Activated CD8-positive, alpha-beta T cell treated with anti-CD3 and anti-CD28 coated beads, Interleukin-2, amount 10 ng/mL, durations not matched to agents 7 days and 5 days (primary cell): ENCODE results near the gene MAPK8IP3. TPM values are rescaled to one million over a fixed set of nuclear protein-coding genes. Genes with fewer than 3 reads are reported as not detected.

Experiments used
- ATAC-seq: fragments of 150-1000 bp; cut with Tn5 transposase; one replicate; pipeline ENCODE4 v1.10.0; 2021; ENCODE audit warnings: moderate library complexity
- CTCF ChIA-PET: fragments of 350-600 bp; sonication (Branson Sonifier 250); formaldehyde crosslinking; loops from one replicate; lab custom pipeline; 2021; ENCODE audit warnings: antibody characterized with exemption; lab: Charles Lee
- POLR2A ChIA-PET: fragments of 350-600 bp; sonication (Branson Sonifier 250); formaldehyde crosslinking; loops from one replicate; lab custom pipeline; 2021; ENCODE audit warnings: antibody characterized with exemption; lab: Charles Lee
- DNase-seq: peaks from one replicate; pipeline ENCODE4 v3.0.0-alpha.2; 2020
- H3K27ac Mint-ChIP-seq: one replicate; pipeline ENCODE4 v1.8.0; 2021; ENCODE audit warnings: mild to moderate bottlenecking, mixed read lengths
- H3K27me3 Mint-ChIP-seq: one replicate; pipeline ENCODE4 v1.8.0; 2021; ENCODE audit warnings: low read depth, mixed read lengths
- H3K36me3 Mint-ChIP-seq: one replicate; pipeline ENCODE4 v1.8.0; 2021; ENCODE audit warnings: low read depth, mixed read lengths
- H3K4me1 Mint-ChIP-seq: one replicate; pipeline ENCODE4 v1.8.0; 2021; ENCODE audit warnings: low read depth, mixed read lengths
- H3K4me3 Mint-ChIP-seq: one replicate; pipeline ENCODE4 v1.8.0; 2021; ENCODE audit warnings: mild to moderate bottlenecking, mixed read lengths
- H3K9me3 Mint-ChIP-seq: one replicate; pipeline ENCODE4 v1.8.0; 2022; ENCODE audit warnings: mixed read lengths; ENCODE audit not compliant: insufficient read depth
- total RNA-seq, 2 experiments: library from RNA; stranded (reverse); gene quantifications; one replicate each; pipeline ENCODE4 v1.2.3, GENCODE V29; 2021

The MAPK8IP3 gene
- total RNA-seq, 2 experiments from 2014 or later, result 75.9 to 82.7 TPM

DNA sequence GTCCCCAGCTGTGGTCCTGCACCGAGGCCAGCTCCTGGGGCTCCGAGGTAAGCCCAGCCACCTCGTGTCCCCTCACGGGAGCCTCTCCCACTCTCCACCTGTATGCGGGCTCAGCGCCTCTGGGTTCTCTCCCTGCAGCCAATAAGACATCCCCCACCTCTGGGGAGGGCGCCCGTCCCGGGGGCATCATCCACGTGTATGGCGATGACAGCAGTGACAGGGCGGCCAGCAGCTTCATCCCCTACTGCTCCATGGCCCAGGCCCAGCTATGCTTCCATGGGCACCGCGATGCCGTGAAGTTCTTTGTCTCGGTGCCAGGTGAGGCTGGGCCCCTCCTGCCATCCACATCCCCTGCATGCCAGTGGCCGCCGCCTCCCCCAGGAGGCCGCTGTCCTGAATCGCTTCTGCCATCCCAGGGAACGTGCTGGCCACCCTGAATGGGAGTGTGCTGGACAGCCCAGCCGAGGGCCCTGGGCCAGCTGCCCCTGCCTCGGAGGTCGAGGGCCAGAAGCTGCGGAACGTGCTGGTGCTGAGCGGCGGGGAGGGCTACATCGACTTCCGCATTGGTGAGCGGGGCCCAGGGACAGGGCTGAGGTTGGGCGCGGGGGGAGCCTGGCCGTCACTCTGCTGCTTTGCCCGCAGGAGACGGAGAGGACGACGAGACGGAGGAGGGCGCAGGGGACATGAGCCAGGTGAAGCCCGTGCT is 62.2 kb downstream of the MAPK8IP3 start:
- ChIA-PET CTCF (no interaction called here), POLR2A (no interaction called here)
- no peak for ATAC-seq
- Mint-ChIP-seq H3K4me3 (no peak overlapping the region), H3K9me3 (no peaks in the 10 kb centered on the region), H3K27ac (no peak overlapping the region), H3K27me3 (no peaks in the 10 kb centered on the region), H3K4me1 (peaks cover 11% of the 10 kb centered on the region), H3K36me3 (peaks cover 23% of the 10 kb centered on the region)
- DNase-seq, result no peak

DNA sequence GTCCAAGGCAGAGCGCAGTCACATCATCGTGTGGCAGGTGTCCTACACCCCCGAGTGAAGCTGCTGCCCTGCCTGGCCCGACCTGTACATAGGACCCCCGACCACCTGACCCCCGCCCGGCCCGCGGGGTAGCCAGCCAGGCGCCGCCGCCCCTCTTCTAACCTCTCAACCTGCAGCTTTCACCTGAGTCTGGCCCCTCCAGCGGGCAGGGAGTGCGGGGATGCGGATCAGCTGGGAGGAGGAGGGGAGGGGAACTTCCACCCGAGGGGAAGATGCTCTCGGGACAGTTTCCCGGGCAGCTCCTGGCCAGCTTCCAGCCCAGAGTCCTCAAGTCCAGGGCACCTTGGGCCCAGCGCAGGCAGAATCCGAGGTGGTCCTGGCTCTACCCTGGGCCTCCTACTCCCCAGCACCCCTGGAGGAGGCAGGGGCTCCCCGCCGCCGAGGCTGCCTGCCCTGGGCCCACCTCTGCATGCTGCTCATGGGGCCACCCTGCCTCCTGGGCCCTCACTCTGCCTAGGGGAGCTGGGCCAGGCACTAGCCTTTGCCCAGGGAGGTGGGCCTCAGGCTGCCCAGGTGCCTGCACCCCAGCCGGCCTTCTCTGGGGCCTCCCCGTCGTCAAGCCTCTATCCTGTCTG is 62.9 kb downstream of the MAPK8IP3 start:
- ATAC-seq (no peak), DNase-seq (no peak)
- H3K36me3 Mint-ChIP-seq, result peaks cover 23% of the 10 kb centered on the region
- H3K4me1 Mint-ChIP-seq, result peaks cover 11% of the 10 kb centered on the region
- ChIA-PET CTCF (no interaction called here), POLR2A (interaction anchor here (1.2 kb wide), 1 partner anchor 63 kb away, joined by 3 read pairs; no protein-coding TSS in a partner anchor)
- no peak overlapping the region for H3K27ac Mint-ChIP-seq
- H3K27me3 Mint-ChIP-seq, result no peaks in the 10 kb centered on the region
- H3K4me3 Mint-ChIP-seq, result no peak overlapping the region
- H3K9me3 Mint-ChIP-seq, result no peaks in the 10 kb centered on the region

DNA sequence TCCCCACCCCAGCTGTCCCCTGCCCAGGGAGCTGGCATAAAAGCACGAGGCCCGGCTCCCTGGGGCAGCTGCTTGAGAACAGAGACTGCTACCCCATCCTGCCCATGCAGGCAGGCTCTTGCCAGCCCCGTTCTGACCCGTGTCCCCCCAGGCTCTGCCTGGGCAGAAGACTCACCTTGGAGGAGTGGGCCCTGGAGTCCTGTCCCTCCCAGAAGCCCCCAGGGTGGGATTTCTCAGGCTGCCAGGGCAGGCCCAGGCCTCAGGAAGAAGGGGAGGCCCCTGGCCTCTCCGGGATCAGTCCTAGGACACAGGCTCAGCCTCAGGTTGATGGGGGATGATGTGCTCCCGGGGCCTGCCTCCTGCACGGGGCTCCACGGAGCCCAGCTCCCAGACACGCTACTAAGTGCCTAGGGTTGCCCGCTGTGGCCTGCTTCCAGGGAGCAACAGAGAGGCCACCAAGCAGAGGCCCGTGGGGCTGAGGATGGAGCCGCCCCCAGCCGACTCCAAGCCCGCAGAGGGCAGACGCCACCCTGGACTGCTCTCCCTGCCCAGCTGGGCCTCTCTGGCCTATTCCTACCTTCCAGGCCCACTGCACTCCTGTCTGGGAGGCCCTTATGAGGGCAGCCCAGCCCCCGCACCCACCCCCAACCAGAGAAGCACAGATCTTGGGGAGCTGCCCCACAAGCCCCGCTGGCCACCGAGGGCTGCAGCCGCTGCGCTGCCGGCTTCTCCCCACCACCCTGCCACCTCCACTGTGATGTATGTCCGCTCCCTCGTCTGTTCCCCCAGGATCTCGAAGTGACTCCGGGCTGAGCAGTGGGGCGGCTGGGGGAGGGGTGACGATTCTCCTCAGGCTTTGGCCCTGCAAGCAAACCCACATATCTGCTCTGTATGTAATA is 63.7 kb downstream of the MAPK8IP3 start:
- POLR2A ChIA-PET, result interaction anchor here (1.2 to 4.7 kb wide), 4 partner anchors 10 to 349 kb away, joined by 3 to 39 read pairs (median 5); partner anchors contain the start of genes NUBP2, SPSB3 and UQCC4
- no peak for ATAC-seq
- H3K27ac Mint-ChIP-seq, result peak overlapping the region; percentile 81

DNA sequence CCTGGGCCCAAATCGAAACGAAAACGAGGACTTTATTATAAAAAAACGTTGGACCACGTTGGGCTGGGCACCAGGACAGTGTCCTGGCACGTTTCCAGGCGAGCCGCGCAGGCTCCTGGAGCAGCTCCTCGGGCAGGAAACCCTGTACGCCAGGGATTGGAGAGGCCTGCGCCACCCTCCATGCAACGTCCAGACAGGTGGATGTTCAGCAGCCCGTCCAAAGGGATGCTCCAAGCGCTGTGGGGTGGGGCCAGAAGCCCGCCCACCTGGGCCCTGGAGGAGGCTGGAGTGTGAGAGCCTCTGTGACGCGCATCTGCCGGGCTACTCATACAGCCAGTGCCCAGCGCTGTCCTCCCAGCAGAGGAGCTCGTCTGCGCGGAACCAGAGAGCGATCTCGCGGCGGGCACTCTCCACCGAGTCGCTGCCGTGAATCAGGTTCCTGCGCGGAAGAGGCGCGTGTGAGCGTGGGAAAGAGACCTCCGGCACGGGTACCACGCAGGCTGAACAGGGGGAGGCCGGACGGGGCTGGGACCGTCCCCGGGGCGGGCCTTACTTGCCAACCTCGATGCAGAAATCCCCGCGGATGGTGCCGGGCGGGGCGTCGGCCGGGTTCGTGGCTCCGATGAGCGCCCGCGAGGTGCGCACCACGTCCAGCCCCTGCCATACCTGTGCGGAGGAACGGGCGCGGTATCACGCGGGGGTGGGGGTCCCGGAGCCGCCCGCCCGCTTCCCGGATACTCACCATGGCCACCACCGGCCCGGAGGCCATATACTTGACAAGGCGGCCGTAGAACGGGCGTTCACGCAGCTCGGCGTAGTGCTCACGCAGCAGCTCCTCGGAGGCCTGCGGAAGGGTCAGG is 64.6 kb downstream of the MAPK8IP3 start:
- Mint-ChIP-seq H3K27me3 (no peaks in the 10 kb centered on the region), H3K9me3 (no peaks in the 10 kb centered on the region), H3K4me1 (peaks cover 17% of the 10 kb centered on the region), H3K36me3 (peaks cover 23% of the 10 kb centered on the region), H3K4me3 (peak overlapping the region; percentile 99), H3K27ac (peak overlapping the region; percentile 81)
- ATAC-seq (no peak), DNase-seq (peak; percentile 47)
- ChIA-PET POLR2A (interaction anchor here (1.4 to 4.7 kb wide), 3 partner anchors 10 to 350 kb away, joined by 5 to 39 read pairs (median 5); partner anchors contain the start of genes NUBP2, SPSB3 and UQCC4), CTCF (interaction anchor here (0.7 to 4.8 kb wide), 2 partner anchors 12 to 65 kb away, joined by 3 to 41 read pairs; partner anchors contain the start of genes MAPK8IP3, NUBP2 and SPSB3)

More for the DNA sequence above, 63.7 kb downstream of the MAPK8IP3 start:
- H3K4me3 Mint-ChIP-seq, result peak overlapping the region; percentile 99
- no peaks in the 10 kb centered on the region for H3K9me3 Mint-ChIP-seq
- no peak for DNase-seq
- H3K27me3 Mint-ChIP-seq, result no peaks in the 10 kb centered on the region
- CTCF ChIA-PET, result no interaction called here
- peaks cover 12% of the 10 kb centered on the region for H3K4me1 Mint-ChIP-seq
- peaks cover 23% of the 10 kb centered on the region for H3K36me3 Mint-ChIP-seq

- no peaks in the 10 kb centered on the region for H3K27me3 Mint-ChIP-seq
- H3K27ac Mint-ChIP-seq, result peak within 1 kb of the TSS; percentile 97
- POLR2A ChIA-PET, result interaction anchor here (0.8 to 4.7 kb wide), 4 partner anchors 9 to 351 kb away, joined by 5 to 39 read pairs (median 6); partner anchors contain the start of genes NUBP2, SPSB3 and UQCC4
- H3K4me1 Mint-ChIP-seq, result peaks cover 17% of the 10 kb centered on the region
- peaks cover 23% of the 10 kb centered on the region for H3K36me3 Mint-ChIP-seq
- H3K4me3 Mint-ChIP-seq, result peak within 1 kb of the TSS; percentile 99
- H3K9me3 Mint-ChIP-seq, result no peaks in the 10 kb centered on the region
- ATAC-seq, result peak; percentile 55
- peak; percentile 84 for DNase-seq
- CTCF ChIA-PET, result interaction anchor here (0.7 to 4.8 kb wide), 4 partner anchors 11 to 351 kb away, joined by 3 to 41 read pairs (median 5); partner anchors contain the start of genes MAPK8IP3, NUBP2, SPSB3 and UQCC4
These were observed 65.3 kb downstream of the MAPK8IP3 start, which contains the start of gene NME3 for GRCh38 chr16:1771188-1771863. Gene NME3, minus strand, starts transcription at chr16:1771543. Its CDS starts 9 bp downstream, at chr16:1771534.

DNA sequence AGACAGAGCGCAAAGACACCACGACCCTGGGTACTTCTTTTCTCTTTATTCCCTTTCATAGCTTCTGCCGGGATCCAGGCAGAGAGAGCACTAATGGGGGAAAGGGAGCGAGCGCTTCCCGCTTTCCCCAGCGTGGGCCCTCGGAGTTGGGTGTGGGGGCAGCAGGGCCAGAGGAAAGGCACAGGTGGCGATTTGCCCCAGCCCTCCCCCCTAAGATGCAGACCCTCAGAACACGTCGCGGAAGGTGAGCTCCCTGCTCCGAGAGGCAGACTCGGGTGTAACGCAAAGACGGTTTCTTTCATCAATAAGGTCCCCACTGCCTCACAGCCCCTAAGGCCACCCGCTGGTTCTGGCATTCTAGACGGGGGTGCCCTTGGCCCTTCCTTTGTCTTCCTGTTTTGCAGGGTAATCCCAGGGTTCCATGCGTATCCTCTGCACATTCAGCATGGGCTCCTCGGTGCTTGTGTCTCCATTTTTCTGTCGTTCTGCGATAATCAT is 65.9 kb downstream of the MAPK8IP3 start:
- peaks cover 17% of the 10 kb centered on the region for H3K4me1 Mint-ChIP-seq
- no peak for ATAC-seq
- ChIA-PET CTCF (interaction anchor here (1.2 to 4.8 kb wide), 4 partner anchors 11 to 383 kb away, joined by 3 to 41 read pairs (median 5); partner anchors contain the start of genes MAPK8IP3, NUBP2, SPSB3 and TRAF7), POLR2A (interaction anchor here (0.8 to 4.7 kb wide), 5 partner anchors 8 to 351 kb away, joined by 5 to 39 read pairs (median 6); partner anchors contain the start of genes JPT2, MAPK8IP3, NUBP2 and SPSB3)
- no peaks in the 10 kb centered on the region for H3K9me3 Mint-ChIP-seq
- H3K36me3 Mint-ChIP-seq, result peaks cover 25% of the 10 kb centered on the region
- DNase-seq, result no peak
- peak overlapping the region; percentile 97 for H3K27ac Mint-ChIP-seq
- peak overlapping the region; percentile 99 for H3K4me3 Mint-ChIP-seq
- no peaks in the 10 kb centered on the region for H3K27me3 Mint-ChIP-seq

GRCh38 chr16:1772362-1772907 is 66.4 kb downstream of the MAPK8IP3 start, which contains the start of gene EME2:
Gene EME2, plus strand, starts transcription at chr16:1772810. Its CDS starts 418 bp downstream, at chr16:1773228.
- Mint-ChIP-seq H3K36me3 (peaks cover 23% of the 10 kb centered on the region), H3K4me1 (peaks cover 17% of the 10 kb centered on the region), H3K9me3 (no peaks in the 10 kb centered on the region), H3K27me3 (no peaks in the 10 kb centered on the region), H3K27ac (peak within 1 kb of the TSS; percentile 97), H3K4me3 (peak within 1 kb of the TSS; percentile 99)
- ChIA-PET POLR2A (interaction anchor here (0.8 to 4.7 kb wide), 4 partner anchors 8 to 94 kb away, joined by 5 to 39 read pairs (median 6); partner anchors contain the start of genes JPT2, MAPK8IP3, NUBP2 and SPSB3), CTCF (interaction anchor here (0.6 to 4.8 kb wide), 5 partner anchors 10 to 383 kb away, joined by 3 to 41 read pairs (median 3); partner anchors contain the start of genes MAPK8IP3, NUBP2, SPSB3 and TRAF7)
- ATAC-seq, result peak; percentile 31
- DNase-seq, result peak; percentile 72

GRCh38 chr16:1772908-1773702 is 67.1 kb downstream of the MAPK8IP3 start, which contains the start of gene MRPS34:
Gene MRPS34, minus strand, starts transcription at chr16:1773134. Its CDS starts 15 bp downstream, at chr16:1773119.
- peak; percentile 86 for DNase-seq
- CTCF ChIA-PET, result interaction anchor here (0.6 to 4.8 kb wide), 8 partner anchors 9 to 382 kb away, joined by 3 to 41 read pairs (median 4); partner anchors contain the start of genes MAPK8IP3, NUBP2, SPSB3 and TRAF7
- POLR2A ChIA-PET, result interaction anchor here (1.4 to 4.7 kb wide), 3 partner anchors 10 to 95 kb away, joined by 5 to 39 read pairs (median 6); partner anchors contain the start of genes JPT2, MAPK8IP3, NUBP2 and SPSB3
- Mint-ChIP-seq H3K27ac (peak within 1 kb of the TSS; percentile 97), H3K4me3 (peak within 1 kb of the TSS; percentile 99), H3K27me3 (no peaks in the 10 kb centered on the region), H3K4me1 (peaks cover 17% of the 10 kb centered on the region), H3K36me3 (peaks cover 20% of the 10 kb centered on the region), H3K9me3 (no peaks in the 10 kb centered on the region)
- ATAC-seq, result peak; percentile 62
